ENCODE results near the gene DIDO1.

DIDO1 gene

DNA sequence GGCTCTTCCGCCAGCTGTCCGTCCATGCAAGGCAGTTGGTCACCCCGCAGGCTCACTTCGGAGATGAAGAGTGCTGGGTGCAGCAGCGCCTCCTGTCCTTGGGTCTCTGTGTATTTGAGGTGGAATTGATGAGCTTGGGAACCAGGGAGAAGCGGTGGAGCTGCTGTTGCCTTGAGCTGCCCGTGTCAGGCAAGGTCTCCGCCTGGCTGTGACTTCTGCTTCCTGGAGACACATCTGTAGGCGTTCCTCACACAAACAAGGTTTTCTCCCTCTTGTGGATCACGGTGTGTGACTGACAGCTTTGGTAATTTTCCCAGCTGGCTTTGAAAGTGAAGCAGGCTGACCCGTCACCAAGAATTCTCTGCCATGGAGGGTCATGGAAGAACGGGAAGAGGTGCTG, 23.7 kb upstream of the DIDO1 start:
- no peak for DNase-seq

DNA sequence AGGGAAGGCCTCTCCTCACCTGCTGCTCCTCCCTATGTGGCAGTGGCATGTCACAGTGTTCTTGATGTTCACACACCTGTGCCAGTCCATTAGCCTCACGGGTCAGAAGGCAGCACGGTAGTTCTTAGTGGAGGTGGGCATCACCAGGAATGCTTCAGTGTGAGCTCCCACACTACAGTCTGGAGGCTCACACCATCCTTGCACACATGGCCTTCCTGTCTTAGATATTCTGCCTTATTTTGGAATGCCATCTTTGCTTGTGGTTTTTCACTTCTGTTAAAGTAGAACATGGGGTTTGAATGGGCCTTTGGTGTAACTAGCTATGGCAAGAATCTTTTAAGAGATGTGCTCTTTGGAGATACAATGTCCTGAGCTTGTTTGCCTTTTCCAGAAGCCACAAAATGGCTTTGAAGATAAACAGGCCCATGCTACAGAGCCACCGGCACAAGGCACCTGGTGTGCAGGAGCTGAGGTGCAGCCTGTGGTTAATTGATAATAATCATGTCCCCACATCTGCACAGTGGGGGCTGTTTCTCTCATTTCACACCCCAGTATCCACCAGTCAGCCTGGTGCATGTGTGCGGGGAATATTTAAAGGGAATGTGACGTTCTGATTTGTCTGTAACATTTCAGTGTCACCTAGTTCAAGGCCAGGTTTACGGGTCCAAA, 23.0 kb upstream of the DIDO1 start:
- DNase-seq = no peak

DNA sequence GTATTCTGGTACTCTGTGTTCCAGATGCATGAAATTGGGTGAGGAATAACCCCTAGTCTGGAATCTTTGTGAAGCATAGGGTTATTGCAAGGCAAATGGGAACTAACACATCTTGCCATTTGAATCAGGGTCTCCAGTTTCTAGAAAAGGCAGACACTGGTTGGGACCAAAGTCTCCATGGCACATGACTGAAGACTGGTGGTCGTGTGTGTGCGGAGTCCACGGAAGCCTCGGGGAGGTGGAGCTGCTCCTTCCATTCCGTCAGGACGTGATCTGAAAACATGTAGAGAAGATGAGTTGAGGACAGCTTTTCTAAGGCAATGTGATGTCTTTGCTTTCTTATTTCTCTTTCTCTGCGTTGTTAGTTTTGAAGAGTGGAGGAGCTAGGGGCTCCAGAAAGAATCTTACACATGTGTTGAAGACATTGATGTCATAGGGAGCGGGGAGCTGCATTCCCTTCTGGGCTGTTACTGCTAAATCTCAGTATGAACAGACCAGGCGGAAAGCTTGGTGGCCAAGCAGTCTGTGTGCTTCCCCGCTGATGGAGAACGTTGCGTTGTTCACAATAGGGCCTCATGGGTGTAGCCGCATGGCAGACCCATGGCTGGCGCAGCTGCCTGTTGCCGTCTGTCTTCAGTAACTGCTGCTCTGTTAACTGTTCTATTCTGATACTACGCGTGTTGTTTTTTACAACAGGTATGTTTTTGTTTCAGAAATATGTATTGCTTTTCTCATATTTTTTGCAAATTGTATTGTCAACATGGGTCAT, 21.4 kb upstream of the DIDO1 start:
- no peak for DNase-seq

DNA sequence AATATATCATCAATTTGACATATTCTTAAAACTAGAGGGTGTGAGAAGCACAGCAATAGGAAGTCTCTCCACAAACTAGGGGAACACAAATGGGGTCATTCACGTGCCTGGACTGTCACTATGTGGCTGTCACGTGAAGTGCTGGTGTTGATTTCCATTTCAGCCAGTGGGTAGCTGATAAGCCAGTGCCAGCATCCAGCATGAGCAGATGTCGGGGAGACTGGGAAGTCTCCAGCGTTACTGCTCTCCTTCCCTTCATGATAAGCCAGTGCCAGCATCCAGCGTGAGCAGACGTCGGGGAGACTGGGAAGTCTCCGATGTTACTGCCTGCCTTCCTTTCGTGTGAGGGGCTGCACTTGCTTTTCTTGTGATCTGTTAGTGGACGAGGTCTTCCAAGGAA, 20.6 kb upstream of the DIDO1 start:
- DNase-seq = no peak

DNA sequence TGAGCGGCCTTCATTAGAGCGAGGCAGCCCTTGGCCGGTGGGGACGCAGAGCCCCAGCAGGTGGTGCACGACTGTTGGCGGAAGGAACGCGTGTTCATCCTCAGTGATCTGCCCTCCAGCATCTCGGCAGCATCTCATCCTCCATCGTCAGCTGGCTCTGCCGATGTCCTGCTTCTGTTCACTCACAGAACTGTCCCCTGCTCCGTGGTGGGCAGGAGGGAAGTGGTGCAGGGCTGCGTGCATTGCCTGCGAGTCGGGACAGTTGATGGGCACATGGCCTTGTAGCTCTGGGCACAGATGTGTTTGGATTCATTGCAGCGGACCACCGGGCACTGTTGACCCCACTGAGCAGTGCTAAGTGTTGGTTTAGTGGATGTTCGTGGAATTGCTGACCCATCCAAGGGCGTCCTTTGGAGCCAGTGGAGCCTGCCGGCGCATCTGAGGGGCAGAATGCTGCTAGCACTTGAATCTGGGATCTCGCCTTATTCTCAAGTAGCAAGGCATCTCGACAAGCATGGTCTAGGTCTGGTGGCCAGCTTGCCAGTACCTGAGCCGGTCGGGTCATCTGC, 19.6 kb upstream of the DIDO1 start:
- no peak for DNase-seq

DNA sequence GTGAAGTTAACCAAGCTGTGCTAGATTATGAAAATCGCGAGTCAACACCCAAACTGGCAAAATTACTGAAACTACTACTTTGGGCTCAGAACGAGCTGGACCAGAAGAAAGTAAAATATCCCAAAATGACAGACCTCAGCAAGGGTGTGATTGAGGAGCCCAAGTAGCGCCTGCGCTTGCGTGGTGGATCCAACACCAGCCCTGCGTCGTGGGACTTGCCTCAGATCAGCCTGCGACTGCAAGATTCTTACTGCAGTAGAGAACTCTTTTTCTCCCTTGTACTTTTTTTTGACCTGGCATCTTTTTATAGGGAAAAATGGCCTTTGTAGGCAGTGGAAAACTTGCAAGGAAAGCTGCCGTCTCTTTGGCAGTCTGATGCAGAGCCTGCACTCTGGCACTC, 18.4 kb upstream of the DIDO1 start:
- DNase-seq = no peak

DNA sequence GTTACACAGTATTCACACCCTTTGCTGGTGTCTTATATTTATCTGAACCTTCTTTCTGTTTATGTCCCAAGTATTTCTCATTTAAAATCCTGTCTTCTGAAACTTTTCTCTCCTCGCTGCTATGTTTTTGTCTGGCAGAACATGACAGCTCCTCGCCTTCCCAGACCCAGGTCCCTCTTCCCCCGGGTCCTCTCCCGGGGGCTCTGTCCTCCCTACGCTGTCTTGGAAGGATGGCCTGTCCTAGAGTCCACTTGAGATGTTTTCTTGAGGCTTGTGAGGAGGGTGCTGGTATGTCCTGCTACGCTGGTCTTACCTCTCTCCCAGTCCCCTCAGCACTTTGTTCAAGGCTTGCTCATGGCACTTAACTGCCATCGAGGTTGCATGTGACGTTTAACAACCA, 17.9 kb upstream of the DIDO1 start:
- no peak for DNase-seq

DNA sequence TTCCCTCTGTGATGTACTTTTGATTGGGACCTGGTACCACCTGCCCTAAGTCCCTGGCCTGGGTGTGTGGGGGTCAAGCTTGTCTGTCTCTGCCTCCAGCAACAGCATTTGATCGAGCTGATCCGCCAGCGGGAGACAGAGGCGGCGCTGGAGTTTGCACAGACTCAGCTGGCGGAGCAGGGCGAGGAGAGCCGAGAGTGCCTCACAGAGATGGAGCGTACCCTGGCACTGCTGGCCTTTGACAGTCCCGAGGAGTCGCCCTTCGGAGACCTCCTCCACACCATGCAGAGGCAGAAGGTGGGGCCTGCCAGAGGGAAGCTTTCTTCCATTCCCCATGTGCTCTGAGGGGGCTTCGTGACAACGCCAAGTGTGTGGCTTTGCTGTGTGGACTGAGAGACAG, 17.1 kb upstream of the DIDO1 start:
- DNase-seq = no peak

DNA sequence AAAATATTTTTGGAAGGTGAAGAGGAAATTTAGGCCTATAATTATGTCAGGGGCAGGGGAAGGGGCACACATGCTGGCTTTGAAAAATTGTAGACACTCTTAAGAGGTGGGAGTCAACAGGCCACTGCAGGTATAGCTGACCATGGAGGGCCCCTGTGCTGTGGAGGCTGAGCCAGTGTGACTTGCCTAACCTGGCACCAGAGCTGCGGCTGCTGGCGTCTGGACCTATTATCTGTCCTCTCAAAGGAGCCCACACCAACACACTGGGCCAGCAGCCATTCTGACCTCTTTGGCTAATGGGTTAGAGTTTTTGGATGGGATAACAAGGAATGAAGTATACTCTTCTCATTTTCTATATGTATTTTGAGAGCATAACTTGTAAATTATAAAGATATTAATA, 16.2 kb upstream of the DIDO1 start:
- no peak for DNase-seq

DNA sequence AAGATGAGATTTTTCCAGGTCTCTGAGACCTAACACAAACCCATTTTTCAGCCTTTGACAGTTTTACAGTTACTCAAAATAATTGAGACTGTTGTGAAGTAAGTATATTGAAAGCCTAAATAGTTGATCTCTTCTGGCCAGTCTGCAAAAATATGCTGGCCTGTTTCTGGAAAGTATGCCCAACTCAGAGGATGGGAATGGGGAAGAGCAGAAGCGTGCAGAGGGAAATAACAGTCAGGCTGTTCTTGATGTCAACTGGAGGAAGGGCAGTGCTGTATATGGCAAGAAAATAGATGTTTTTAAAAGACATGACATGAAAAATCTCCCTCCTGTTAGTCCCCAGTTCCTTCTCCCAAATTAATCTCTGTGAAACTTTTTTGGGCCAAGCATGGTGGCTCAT, 15.5 kb upstream of the DIDO1 start:
- DNase-seq = no peak

DNA sequence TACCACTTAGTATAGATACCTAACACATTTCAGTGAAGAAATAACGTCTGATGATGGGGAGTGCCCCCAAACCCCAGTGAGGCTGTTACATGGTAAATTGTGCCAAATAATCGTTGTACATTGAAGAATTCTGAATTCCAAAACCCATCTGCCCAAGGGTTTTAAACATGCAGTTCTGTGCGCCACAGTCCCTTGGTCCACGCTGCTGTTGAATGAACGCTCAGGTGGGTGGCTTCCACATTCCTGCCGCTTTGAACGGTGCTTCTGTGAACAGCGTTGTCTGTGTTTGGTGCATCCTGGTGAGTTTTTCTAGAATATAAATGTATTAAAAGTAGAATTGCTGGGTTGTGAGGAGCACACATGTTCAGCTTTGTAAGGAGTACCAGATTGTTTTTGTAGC, 14.6 kb upstream of the DIDO1 start:
- DNase-seq = no peak

DNA sequence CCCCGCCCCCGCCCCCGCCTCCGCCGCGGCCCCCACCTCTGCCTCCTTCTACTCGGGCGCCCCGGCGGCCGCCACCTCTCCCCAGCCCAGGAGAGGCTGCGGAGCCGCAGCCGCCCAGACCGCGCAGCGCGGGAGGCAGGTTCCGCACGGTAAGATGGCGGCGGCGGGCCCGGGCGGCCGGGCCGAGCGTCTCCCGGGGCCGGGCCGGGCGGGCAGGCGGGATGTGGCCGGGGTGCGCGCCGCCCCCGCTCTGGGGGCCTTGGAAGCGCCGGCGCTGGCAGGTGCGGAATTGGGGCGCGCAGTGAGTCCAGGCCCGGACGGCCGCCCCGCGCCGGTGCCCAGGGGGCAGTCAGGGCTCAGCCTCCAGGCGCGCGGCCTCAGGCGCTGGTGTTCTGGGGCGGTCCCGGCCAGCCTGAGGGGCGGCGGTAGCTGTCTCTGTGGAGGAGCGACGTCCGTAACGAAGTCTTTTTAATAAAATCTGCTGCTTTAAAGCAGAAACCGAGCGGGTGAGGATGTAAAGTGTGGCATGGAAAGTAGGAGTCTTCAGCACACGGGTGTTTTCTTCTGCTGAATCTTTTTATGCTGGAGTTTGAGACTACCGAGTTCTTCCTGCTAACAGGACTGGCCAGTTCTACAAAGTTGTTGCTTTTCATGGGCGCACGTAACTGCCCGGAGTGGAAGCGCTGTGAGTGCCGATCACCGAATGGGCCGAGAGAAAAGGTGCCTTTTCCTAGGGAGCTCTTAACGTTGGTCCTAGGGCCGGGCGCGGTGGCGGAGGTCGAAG, 12.0 kb upstream of the DIDO1 start, which contains the start of gene GID8:
Gene GID8 (plus strand): TSS at position 43 of the 784 bp plus-strand sequence. CDS start 3,356 bp downstream, outside the sequence.
- no peak for DNase-seq

DNA sequence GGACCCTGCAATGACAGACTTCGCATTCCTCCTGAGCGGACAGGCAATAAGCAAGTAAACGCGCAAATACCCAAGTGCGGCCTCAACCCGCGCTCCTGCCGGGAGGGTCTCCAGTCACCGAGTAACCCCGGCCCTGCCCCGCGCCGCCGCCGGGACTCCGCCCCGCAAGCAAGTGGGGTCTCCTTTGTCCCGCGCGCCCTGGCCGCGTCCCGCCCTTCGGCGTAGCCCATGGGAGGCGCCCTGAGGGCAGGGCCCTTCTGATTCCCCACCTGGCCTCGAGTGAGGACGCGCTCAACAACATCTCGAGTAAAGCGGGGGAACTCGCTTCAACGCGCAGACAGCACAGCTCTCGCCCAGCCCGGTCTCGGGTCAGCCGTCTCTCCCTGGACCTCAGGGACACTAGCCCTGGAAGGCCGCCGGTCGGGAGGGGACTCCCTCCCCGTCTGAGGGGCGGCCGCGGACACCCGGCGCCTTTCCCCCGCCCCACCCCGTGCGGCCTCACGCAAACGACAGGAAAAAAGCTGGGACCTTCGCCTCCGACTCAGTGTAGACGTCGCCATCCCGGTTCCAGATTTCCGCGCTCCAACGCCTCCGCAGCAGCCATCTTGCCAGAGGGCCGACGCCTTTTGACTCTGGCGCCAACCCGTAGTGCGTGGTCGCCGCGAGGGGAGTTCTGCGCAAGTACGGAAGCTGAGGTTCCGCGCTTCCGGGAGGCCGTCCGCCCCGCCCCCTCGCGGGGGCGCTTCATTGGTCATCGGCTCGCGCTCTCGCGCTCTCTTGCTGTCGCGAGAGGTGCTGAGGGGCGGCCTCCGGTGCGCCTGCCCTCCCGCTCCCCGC, 11.2 kb upstream of the DIDO1 start:
- DNase-seq = peak; percentile 54

DNA sequence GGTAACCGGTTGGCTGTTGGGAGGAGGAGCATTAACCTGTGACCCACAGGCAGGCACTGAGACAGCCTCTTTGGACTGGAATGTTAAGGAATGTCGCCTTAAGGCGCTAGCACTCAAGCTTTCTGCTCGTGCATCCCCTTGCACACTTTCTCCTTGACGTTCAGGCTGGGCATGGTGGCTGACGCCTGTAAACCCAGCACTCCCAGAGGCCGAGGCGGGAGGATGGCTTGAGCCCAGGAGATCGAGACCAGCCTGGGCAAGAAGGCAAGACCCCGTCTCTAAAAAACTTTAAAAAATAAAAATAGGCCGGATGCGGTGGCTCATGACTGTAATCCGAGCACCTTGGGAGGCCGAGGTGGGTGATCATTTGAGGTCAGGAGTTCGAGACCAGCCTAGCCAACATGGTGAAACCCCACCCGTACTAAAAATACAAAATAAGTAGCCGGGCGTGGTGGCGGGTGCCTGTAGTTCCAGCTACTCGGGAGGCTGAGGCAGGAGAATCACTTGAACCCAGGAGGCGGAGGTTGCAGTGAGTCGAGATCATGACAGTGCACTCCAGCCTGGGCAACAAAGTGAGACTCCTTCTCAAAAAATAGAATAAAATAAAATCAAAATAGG, 9.8 kb upstream of the DIDO1 start:
- DNase-seq = no peak

DNA sequence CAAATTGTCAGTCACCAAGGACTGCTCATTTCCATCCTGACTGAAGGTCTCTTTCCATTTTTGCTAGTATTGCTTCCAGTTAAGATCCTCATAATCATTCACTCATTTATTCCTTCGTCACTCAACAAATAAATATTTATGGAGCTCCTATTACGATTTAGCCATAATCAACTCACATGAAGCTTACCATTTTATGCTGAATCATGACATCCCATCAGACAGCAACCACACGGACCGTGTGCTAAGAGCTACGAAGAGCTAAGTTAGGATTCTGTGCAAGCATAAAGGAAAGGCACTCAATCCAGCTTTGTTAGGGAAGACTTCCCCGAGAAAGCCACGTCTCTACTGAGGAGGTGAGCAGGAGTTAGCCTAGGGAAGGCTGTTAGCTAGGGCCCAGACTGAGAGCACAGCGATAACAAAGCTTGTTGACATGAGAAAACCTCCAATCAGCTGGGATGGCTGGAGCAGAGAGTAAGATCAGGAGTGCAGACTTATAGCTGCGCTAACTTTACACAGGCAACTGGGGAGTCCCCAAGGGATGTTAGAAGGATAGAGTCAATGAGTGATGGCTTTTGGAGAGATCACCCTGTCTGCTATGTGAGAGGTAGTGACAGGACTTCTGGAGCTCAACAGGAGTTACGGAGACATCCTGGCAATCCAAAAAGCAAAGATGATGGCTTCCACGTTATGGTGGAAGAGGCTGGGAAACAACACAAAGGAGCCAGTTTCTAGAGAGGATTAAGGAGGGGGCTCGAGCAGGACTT, 9.1 kb upstream of the DIDO1 start:
- no peak for DNase-seq

DNA sequence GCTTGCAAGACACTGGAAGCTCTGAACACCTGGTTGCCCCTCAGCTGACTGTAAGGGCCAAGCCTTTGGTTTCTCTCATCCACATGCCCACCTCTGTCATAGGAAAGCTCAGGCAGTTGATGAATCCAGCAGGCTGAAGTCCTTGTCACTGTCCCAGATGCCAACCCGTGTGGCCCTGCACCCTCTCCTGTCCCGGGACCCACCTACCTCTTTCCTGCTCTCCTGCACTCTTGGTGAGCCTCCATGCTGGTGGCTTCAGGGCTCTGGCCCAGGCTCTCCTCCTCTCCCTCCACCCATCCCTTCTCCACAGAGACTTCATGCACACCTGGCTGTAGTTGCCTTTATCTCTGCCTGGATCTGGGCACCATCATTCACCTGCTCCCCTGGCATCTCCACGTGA, 7.7 kb upstream of the DIDO1 start:
- no peak for DNase-seq

DNA sequence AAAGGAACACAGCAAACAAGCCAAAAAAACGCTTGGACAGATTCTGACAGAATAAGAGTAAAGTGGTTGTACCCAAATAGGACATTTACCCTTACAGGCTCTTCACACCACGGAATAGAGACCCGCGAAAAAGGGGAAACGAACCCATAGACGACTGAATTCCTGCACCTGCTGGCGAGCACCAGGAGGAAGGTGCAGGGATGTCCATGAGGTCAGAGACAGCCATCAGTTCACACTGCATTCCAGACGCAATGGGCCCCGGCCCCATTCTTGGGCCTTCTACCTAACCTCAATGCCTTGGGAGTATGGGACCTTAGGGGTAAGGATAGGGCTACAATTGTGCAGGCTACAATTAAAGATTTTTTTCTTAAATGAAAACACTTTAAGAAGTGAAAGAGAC, 5.2 kb upstream of the DIDO1 start:
- DNase-seq = no peak

DNA sequence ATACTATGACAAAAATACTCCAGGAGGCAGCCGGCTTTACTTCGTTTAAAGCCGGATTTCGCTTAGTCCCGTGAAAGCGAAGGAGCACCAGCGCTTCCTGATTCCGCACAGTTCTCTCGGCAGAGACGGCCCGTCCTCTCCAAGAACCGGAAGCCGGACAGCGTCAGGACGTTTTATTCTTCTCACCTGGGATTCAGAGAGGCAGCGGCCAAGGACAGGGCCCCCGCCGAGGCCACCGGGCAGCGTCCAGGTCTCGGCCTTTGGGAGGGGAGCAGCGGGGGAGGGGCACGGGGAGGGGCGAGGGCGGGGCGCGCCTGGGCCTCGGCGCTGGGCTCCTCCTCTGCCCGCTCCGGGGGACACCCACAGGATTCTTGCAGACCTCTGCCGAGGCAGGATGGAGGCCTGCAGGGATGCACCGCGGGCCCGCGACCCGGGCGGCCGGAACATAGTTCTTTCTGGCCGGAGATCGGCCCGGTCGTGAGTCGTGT, 2.8 kb upstream of the DIDO1 start:
- no peak for DNase-seq

DNA sequence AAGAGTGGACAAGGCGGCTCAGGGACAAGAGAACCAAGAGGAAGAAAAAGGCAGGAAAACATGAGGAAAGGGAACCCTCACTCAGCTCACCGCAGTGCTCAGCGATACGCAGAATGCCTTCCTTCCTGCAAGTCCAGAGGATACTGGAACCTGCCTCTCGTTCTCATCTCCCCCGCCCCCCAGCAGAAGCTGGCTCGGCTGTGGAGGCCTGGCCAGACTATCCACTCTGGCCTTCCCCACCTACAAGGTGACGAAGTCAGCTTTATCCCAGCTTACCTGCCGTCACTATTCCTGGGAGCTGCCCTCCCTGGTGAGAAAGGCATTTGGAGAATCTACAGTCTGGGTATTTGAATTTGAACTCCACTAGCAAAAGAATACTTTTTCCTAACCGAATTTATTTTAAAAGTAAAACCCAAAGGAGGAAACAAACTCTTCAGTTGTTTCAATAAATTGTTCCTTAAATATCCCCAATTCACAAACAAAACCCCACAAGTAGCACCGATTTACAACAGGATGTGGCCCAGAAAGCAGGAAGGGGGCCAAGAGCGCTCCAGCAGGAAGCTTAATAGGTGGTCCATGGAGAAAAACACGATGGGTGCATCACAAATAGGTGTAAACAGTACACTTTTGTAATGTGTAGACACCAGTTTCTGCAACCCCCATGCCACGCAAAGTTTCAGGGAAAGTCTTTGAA, 2.1 kb upstream of the DIDO1 start:
- no peak for DNase-seq

DNA sequence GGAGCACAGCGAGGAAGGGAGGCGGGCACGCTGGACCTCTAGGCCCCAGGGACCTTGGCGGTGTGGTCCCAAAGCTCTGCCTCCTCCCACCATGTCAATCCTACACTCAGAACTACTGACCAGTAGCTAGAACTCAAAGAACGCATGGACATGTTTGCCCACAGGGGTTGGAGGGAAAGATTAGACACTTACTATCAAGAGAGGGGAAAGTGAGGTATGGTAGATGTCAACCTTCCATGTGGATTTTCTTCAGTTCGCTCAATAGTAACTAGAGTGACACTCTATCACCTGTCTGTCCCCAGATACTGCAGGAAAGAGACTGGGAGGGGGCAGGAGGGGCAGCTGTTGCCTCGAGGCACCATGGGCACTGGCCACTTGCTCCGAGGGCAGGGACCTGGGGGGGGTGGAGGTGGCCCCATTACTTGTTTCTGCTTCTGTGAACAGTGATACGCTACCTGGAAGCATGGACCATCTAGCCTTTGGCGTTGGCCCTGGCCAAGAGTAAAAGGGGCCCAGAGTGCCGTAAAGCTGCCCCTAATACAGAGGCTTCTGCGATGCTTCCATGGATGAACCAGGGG, 912 bp upstream of the DIDO1 start:
- DNase-seq = no peak

Data from NCI-H187 treated with DMSO at 0.1 percent for 48 hours (cell line).